Fibroblast of villous mesenchyme (primary cell): ENCODE measurements around the gene PLAAT5. TPM values are rescaled to one million over a fixed set of nuclear protein-coding genes. Genes with fewer than 3 reads are reported as not detected.

Source experiments
- DNase-seq: peaks from one replicate; pipeline ENCODE4 v3.0.0-alpha.2; 2010; ENCODE audit warnings: low read depth
- H3K4me3 ChIP-seq: 2 replicates; pipeline ENCODE4 v1.5.1; 2011; ENCODE audit warnings: low read depth, mild to moderate bottlenecking, low read length
- total RNA-seq: library from RNA; depleted of rRNA; stranded (reverse); fragments of >200 nt; gene quantifications from 2 replicates; pipeline ENCODE4 v1.2.3, GENCODE V29; 2012
- TF ChIP-seq, protein P1 (sequence below): IDR thresholded peaks from 2 replicates; pipeline ENCODE4 v1.5.1; 2012; ENCODE audit warnings: low read depth, mild to moderate bottlenecking, low read length; ENCODE audit not compliant: insufficient read depth

PLAAT5 gene
- total RNA-seq, 1 donor, result not detected

DNA sequence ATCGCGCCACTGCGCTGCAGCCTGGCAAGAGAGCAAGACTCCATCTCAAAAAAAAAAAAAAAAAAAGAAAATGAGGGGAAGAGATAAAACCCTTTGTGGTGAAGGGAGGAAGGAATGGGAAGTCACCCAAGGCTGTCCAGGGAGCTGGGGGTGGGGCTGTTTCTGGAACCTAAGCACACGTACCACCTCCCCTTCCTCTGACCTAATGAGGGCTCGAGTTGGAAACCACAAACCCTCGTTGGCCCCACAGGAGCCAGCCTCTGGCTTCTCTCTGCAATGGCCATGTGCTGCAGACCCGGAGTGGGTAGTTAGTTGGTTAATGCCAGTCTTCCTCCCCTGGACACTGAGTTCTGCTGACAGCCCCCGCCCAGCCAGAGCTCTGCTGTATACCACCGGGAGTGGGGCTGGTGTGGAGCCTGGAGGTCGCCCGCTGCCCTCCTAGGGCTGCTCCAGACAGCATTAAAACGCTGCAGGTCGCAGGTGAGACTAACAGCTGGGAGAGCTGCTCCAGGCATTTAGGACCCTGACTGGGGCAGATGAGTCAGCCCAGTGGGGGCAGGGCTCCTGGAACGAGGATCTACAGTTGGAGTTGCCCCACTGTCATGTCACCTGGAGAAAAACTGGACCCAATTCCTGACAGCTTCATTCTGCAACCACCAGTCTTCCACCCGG is 15.0 kb upstream of the PLAAT5 start, which contains the start of gene LGALS12:
TSS of gene LGALS12 (plus strand) at position 228 of the 672 bp plus-strand sequence. CDS start at position 603, 375 bp downstream.
- TF ChIP-seq, protein P1, sequence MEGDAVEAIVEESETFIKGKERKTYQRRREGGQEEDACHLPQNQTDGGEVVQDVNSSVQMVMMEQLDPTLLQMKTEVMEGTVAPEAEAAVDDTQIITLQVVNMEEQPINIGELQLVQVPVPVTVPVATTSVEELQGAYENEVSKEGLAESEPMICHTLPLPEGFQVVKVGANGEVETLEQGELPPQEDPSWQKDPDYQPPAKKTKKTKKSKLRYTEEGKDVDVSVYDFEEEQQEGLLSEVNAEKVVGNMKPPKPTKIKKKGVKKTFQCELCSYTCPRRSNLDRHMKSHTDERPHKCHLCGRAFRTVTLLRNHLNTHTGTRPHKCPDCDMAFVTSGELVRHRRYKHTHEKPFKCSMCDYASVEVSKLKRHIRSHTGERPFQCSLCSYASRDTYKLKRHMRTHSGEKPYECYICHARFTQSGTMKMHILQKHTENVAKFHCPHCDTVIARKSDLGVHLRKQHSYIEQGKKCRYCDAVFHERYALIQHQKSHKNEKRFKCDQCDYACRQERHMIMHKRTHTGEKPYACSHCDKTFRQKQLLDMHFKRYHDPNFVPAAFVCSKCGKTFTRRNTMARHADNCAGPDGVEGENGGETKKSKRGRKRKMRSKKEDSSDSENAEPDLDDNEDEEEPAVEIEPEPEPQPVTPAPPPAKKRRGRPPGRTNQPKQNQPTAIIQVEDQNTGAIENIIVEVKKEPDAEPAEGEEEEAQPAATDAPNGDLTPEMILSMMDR, result no peak
- peak; percentile 81 for DNase-seq
- H3K4me3 ChIP-seq, result no peak within 1 kb of the TSS

DNA sequence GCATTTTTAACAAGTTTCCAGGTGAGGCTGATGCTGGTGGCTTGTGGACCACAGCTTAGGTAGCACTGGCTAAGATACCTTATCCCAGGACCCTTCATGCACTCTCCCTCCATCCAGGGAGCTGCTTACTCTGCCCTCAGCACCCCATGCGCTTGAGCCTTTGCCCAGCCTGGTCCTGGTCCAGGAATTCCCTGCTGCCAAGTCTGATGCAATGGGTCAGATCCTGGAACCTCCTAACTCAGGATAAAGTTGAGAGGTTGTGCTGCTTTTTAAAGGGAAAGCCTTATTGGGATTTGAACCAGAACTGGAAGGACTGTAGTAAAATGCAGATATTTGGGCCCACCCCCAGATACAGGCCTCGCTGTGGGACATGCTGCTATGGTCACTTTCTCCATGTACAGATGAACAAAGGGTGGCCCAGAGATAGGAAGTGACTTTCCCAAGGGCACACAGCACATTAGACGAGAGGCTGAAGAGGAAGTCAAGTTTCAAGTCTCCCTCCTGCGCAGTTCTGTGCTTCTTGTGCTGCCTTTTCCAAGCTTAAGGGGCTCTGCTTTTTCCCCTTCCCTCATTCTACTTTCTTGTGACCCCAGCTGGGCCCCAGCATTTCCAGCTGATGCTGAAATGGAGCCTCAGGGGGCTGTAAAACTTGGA is 14.1 kb upstream of the PLAAT5 start:
- no peak for DNase-seq
- H3K4me3 ChIP-seq, result no peak overlapping the region
- TF ChIP-seq, protein P1, result no peak

DNA sequence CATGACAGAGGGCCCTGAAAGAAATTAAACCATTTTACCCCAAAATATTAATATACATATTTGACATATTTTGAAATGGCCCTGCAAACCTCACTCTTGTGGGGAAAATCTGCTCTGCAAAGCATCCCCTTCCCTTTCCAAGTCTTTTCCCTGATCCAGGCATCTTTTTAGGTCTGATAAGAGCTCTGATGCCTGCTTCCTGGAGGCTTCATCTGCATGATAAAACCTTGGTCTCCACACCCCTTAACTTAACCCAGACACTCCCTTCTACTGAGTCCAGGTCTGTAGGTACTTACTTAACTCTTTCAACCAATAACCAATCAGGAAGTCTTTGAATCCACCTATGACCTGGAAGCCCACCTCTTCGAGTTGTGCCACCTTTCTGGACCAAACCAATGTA is 13.1 kb upstream of the PLAAT5 start:
- H3K4me3 ChIP-seq, result no peak overlapping the region
- no peak for DNase-seq
- TF ChIP-seq, protein P1, result no peak

DNA sequence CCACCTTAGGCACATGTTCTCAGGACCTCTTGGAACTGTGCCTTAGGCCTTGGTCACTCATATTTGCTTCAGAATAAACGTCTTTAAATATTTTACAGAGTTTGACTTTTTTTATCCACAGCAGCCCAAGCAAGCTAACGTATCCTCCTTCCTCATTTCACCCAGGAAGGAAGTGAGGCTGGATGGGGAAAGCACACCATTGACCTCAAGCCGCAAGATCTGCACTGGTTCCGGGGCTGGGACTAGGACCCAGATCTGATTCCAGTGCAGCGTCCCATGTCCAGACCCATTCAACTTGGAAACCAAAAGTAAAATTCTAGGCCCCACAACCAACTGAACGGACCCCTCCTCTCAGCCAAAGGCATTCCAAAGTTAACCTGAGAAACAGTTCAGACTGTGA is 12.5 kb upstream of the PLAAT5 start:
- DNase-seq, result no peak

DNA sequence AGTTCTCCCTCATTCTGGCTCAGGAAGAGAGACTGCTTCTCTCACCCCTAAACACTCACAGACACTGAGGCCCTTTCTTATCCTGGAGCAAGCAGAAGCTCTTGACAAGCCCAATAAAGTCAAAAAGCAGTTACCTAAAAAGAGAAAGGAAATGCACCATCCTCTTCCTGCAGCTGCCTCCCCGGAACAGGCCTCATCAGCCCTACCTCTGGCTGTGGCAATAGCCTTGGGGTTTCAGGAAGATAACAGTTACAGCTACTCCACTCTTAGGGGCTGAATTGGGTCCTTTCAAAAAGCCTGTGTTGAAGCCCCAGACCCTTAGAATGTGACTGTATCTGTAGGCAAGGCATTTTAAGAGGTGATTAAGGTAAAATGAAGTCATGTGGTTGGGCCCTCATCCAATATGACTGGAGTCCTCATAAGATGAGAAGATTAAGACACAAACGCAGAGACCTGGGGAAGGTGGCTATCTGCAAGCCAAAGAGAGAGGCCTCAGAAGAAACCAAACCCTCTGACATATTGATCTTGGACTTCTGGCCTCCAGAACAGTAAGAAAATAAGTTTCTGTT is 11.4 kb upstream of the PLAAT5 start:
- H3K4me3 ChIP-seq, result no peak overlapping the region
- no peak for DNase-seq
- TF ChIP-seq, protein P1, result no peak

More for the DNA sequence above, 12.5 kb upstream of the PLAAT5 start:
- TF ChIP-seq, protein P1, result no peak
- no peak overlapping the region for H3K4me3 ChIP-seq

DNA sequence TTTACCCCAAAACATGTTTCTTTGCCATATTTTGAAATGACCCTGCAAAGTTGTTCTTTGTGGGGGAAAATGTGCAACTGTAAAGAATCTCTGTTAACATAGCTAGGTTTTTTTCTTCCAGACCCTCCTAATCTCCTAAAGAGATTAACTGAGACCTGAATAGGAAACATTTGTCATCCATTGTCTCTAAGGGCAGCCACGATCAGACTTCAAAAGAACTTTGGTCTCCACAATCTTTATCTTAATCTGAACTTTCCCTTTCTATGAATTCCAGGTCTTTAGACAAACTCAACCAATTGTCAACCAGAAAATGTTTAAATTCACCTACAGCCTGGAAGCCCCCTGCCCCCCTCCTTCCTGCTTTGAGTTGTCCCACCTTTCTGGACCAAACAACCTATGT is 10.3 kb upstream of the PLAAT5 start:
- TF ChIP-seq, protein P1, result no peak
- no peak overlapping the region for H3K4me3 ChIP-seq
- DNase-seq, result no peak
